IMR-90 (cell line): Measurements from ENCODE around the gene ARRDC2.
A peak's percentile ranks its signal among the peaks of the same experiment; 100 is the strongest.

ENCODE experiments used
- BHLHE40 ChIP-seq: fragments of 150-350 bp; IDR thresholded peaks from 2 replicates; pipeline ENCODE4 v1.6.1; 2016; ENCODE audit warnings: mild to moderate bottlenecking, low read depth, low read length
- CEBPB ChIP-seq: IDR thresholded peaks from 2 replicates; pipeline ENCODE4 v1.6.1; 2012; ENCODE audit warnings: low read depth, low read length, improper control_type of control experiment
- CTCF ChIP-seq: conservative IDR thresholded peaks from 2 replicates; pipeline ENCODE4 v1.5.1; 2012; ENCODE audit warnings: mild to moderate bottlenecking, low read depth, low read length, improper control_type of control experiment
- ELK1 ChIP-seq: fragments of 150-350 bp; IDR thresholded peaks from 2 replicates; pipeline ENCODE4 v1.6.1; 2016; ENCODE audit warnings: low read depth, mild to moderate bottlenecking, low read length, moderate library complexity, borderline replicate concordance
- MAFK ChIP-seq: IDR thresholded peaks from 2 replicates; pipeline ENCODE4 v1.6.1; 2012; ENCODE audit warnings: low read depth, low read length, improper control_type of control experiment
- MAZ ChIP-seq: IDR thresholded peaks from 2 replicates; pipeline ENCODE4 v1.6.1; 2012; ENCODE audit warnings: low read depth, mild to moderate bottlenecking, low read length, improper control_type of control experiment, moderate library complexity, borderline replicate concordance
- MXI1 ChIP-seq: IDR thresholded peaks from 2 replicates; pipeline ENCODE4 v1.6.1; 2012; ENCODE audit warnings: low read depth, mild to moderate bottlenecking, low read length, moderate library complexity, borderline replicate concordance
- POLR2A ChIP-seq: IDR thresholded peaks from 2 replicates; pipeline ENCODE4 v1.6.1; 2012; ENCODE audit warnings: mild to moderate bottlenecking, low read depth, low read length
- RAD21 ChIP-seq: IDR thresholded peaks from 2 replicates; pipeline ENCODE4 v1.6.1; 2012; ENCODE audit warnings: low read length, improper control_type of control experiment
- RCOR1 ChIP-seq: IDR thresholded peaks from 2 replicates; pipeline ENCODE4 v1.6.1; 2012; ENCODE audit warnings: mild to moderate bottlenecking, low read length, improper control_type of control experiment; ENCODE audit not compliant: insufficient replicate concordance
- USF2 ChIP-seq: fragments of 150-350 bp; IDR thresholded peaks from 2 replicates; pipeline ENCODE4 v1.6.1; 2017; ENCODE audit warnings: mild to moderate bottlenecking, antibody characterized with exemption, low read length, low read depth

- TF ChIP-seq RCOR1 (peak; percentile 12), CTCF (no peak), USF2 (no peak), CEBPB (no peak), RAD21 (no peak), MAFK (no peak), BHLHE40 (no peak), POLR2A (no peak), ELK1 (no peak), MXI1 (no peak), MAZ (no peak)
Observed at GRCh38 chr19:18053576-18054219, 45.7 kb downstream of the ARRDC2 start.
